Glutamatergic neuron (in vitro differentiated cells): ENCODE measurements around the gene IL5RA. TPM values are rescaled to one million over a fixed set of nuclear protein-coding genes. Genes with fewer than 3 reads are reported as not detected.

Experiments
- DNase-seq: peaks from one replicate; pipeline ENCODE4 v3.0.0; 2022
- H3K27ac Mint-ChIP-seq: one replicate; pipeline ENCODE4 v1.8.0; 2020; ENCODE audit warnings: mild to moderate bottlenecking, mixed read lengths, inconsistent platforms; ENCODE audit not compliant: unreplicated experiment
- H3K27me3 Mint-ChIP-seq: one replicate; pipeline ENCODE4 v1.8.0; 2020; ENCODE audit warnings: mild to moderate bottlenecking, moderate library complexity, mixed read lengths, inconsistent platforms; ENCODE audit not compliant: unreplicated experiment
- H3K36me3 Mint-ChIP-seq: one replicate; pipeline ENCODE4 v1.8.0; 2020; ENCODE audit warnings: mild to moderate bottlenecking, mixed read lengths, inconsistent platforms; ENCODE audit not compliant: unreplicated experiment
- H3K4me1 Mint-ChIP-seq: one replicate; pipeline ENCODE4 v1.8.0; 2020; ENCODE audit warnings: mild to moderate bottlenecking, low read depth, mixed read lengths, inconsistent platforms; ENCODE audit not compliant: unreplicated experiment
- H3K4me3 Mint-ChIP-seq: one replicate; pipeline ENCODE4 v1.8.0; 2020; ENCODE audit warnings: mild to moderate bottlenecking, mixed read lengths, inconsistent platforms; ENCODE audit not compliant: unreplicated experiment
- H3K9me3 Mint-ChIP-seq: one replicate; pipeline ENCODE4 v1.8.0; 2020; ENCODE audit warnings: mild to moderate bottlenecking, moderate library complexity, mixed read lengths, inconsistent platforms; ENCODE audit not compliant: unreplicated experiment
- CTCF ChIP-seq: fragments of 200-600 bp; sonication (generic); IDR thresholded peaks from one replicate; pipeline ENCODE4 v1.5.0; 2021; ENCODE audit not compliant: partially characterized antibody, unreplicated experiment
- total RNA-seq: library from RNA; stranded (reverse); fragmentation: NEBNext Ultra II Directional; extraction: Animal tissue kit (Norgen Biotek cat#: 25700); gene quantifications from one replicate; pipeline ENCODE4 v1.2.1, GENCODE V29; 2021; ENCODE audit not compliant: unreplicated experiment

Gene IL5RA
- total RNA-seq, 1 donor from 2014 or later, result not detected

GRCh38 chr3:3109407-3110298 is 521 bp downstream of the IL5RA start:
- Mint-ChIP-seq H3K27me3 (no peaks in the 10 kb centered on the region), H3K4me3 (no peak overlapping the region), H3K36me3 (no peaks in the 10 kb centered on the region), H3K27ac (no peak overlapping the region), H3K4me1 (no peaks in the 10 kb centered on the region), H3K9me3 (no peaks in the 10 kb centered on the region)
- no peak for TF ChIP-seq CTCF
- DNase-seq, result no peak

GRCh38 chr3:3107858-3108257 is 2.3 kb downstream of the IL5RA start:
- Mint-ChIP-seq H3K4me3 (no peak overlapping the region), H3K36me3 (no peaks in the 10 kb centered on the region), H3K27me3 (no peaks in the 10 kb centered on the region), H3K4me1 (no peaks in the 10 kb centered on the region), H3K27ac (no peak overlapping the region), H3K9me3 (no peaks in the 10 kb centered on the region)
- TF ChIP-seq CTCF, result no peak
- DNase-seq, result no peak

- no peak for DNase-seq
- no peak overlapping the region for H3K27ac Mint-ChIP-seq
- H3K36me3 Mint-ChIP-seq, result no peaks in the 10 kb centered on the region
- no peaks in the 10 kb centered on the region for H3K9me3 Mint-ChIP-seq
- no peak for TF ChIP-seq CTCF
- H3K27me3 Mint-ChIP-seq, result no peaks in the 10 kb centered on the region
- no peak overlapping the region for H3K4me3 Mint-ChIP-seq
- no peaks in the 10 kb centered on the region for H3K4me1 Mint-ChIP-seq
Measured at GRCh38 chr3:3107181-3107580, 3.0 kb downstream of the IL5RA start.

- no peak overlapping the region for H3K4me3 Mint-ChIP-seq
- TF ChIP-seq CTCF, result no peak
- DNase-seq, result no peak
- H3K9me3 Mint-ChIP-seq, result no peaks in the 10 kb centered on the region
- H3K36me3 Mint-ChIP-seq, result no peaks in the 10 kb centered on the region
- H3K4me1 Mint-ChIP-seq, result no peaks in the 10 kb centered on the region
- no peaks in the 10 kb centered on the region for H3K27me3 Mint-ChIP-seq
- H3K27ac Mint-ChIP-seq, result no peak overlapping the region
Measured at GRCh38 chr3:3105815-3106214, 4.4 kb downstream of the IL5RA start.

- no peak for DNase-seq
- Mint-ChIP-seq H3K4me1 (no peaks in the 10 kb centered on the region), H3K27me3 (no peaks in the 10 kb centered on the region), H3K27ac (no peak overlapping the region), H3K36me3 (no peaks in the 10 kb centered on the region), H3K9me3 (no peaks in the 10 kb centered on the region), H3K4me3 (no peak overlapping the region)
- no peak for TF ChIP-seq CTCF
Measured at GRCh38 chr3:3105246-3105645, 4.9 kb downstream of the IL5RA start.
